HG02981 (cell line): ENCODE results near the gene OR56A1.

Experiments
- ATAC-seq: cut with Tn5 transposase; IDR thresholded peaks from one replicate; pipeline ENCODE4 v1.9.1; 2021; ENCODE audit warnings: mild to moderate bottlenecking, moderate library complexity; ENCODE audit not compliant: unreplicated experiment

The OR56A1 gene

DNA sequence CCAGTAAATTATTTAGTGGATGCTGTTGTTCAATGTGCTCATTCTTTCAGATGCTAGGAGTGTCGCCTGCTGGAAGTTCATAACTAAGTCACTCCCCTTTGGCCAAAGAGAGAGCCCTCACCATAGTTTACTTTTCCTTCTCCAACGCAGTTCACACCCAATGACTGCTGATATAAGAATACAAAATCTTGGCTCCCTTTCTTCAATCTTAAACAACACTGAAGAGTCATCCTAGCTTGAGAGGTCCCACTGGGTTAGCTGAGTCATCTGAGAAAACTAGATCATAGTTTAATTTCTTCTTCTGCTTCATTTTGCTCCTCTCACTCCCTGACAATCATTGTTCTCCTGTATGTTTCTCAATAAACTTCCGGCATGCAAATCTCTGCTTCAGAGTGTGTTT lies 38.4 kb downstream of the OR56A1 start:
- no peak for ATAC-seq

GRCh38 chr11:5989203-5989602 lies 41.4 kb downstream of the OR56A1 start:
- no peak for ATAC-seq

- ATAC-seq = no peak
Measured at GRCh38 chr11:5986885-5987284, 43.7 kb downstream of the OR56A1 start, which contains the start of gene OR52L1. TSS of gene OR52L1 (minus strand) at chr11:5986985. CDS start at chr11:5986930, 55 bp downstream.

DNA sequence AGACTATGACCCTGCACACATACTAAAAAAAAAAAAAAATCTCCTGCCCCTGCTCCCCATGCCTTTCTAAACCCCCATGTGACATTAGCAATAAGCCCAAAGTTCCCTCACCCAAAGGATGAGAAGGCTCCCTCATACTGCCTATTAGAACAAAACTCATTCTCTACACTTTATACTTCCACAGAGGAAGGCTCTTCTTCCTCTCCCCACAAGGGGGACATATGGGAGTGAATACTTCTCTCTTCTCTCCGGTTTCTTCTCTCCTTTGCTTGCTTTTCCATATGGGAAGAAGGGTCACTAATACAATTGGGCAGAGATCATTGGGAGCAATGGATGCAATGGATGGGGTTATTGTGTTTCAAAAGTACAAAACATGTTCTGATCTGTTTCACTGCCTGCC lies 47.1 kb downstream of the OR56A1 start:
- ATAC-seq = no peak

DNA sequence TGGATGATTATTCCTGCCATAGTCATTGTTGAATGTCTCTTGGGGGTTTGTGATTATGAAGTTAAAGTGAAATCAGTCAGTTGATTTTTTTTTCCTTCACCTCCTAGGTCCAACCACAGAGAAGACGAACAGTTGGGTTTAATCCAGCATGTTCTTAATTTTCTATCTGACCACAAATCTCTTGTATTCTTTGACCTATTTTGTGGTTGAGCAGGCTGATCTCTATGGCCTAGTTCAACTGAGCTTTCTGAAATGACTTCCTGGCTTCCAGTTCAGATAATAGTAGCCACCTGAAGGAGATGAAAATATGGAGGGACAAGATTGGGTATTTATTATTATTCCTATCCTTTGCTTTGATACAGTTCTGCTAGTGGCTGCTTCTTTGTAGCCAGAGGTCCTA lies 57.0 kb downstream of the OR56A1 start:
- ATAC-seq = no peak
